Smooth muscle cell (in vitro differentiated cells): ENCODE results near the gene COMMD9. TPM values are rescaled to one million over a fixed set of nuclear protein-coding genes. Genes with fewer than 3 reads are reported as not detected.

Experiments
- DNase-seq: peaks from one replicate; lab custom pipeline; 2025; ENCODE audit not compliant: unreplicated experiment; lab: John Stamatoyannopoulos, UW
- H2AFZ ChIP-seq: fragments of 200-600 bp; sonication (generic); 2 replicates; pipeline ENCODE4 v1.6.0; 2016; ENCODE audit warnings: antibody characterized with exemption, low read depth, mild to moderate bottlenecking
- H3F3A ChIP-seq: fragments of 200-600 bp; sonication (generic); 2 replicates; pipeline ENCODE4 v1.6.0; 2017; ENCODE audit warnings: antibody characterized with exemption, low read depth
- H3K27ac ChIP-seq: fragments of 200-600 bp; sonication (generic); 2 replicates; pipeline ENCODE4 v1.5.1; 2016; ENCODE audit warnings: low read depth, mild to moderate bottlenecking
- H3K27me3 ChIP-seq: fragments of 200-600 bp; sonication (generic); 2 replicates; pipeline ENCODE4 v1.6.1; 2016; ENCODE audit warnings: low read depth, mild to moderate bottlenecking
- H3K36me3 ChIP-seq: fragments of 200-600 bp; sonication (generic); 2 replicates; pipeline ENCODE4 v1.5.1; 2016; ENCODE audit warnings: low read depth
- H3K4me1 ChIP-seq: fragments of 200-600 bp; sonication (generic); 2 replicates; pipeline ENCODE4 v1.5.1; 2016; ENCODE audit warnings: low read depth
- H3K4me2 ChIP-seq: fragments of 200-600 bp; sonication (generic); 2 replicates; pipeline ENCODE4 v1.6.0; 2016; ENCODE audit warnings: mild to moderate bottlenecking
- H3K4me3 ChIP-seq: fragments of 200-600 bp; sonication (generic); 2 replicates; pipeline ENCODE4 v1.5.1; 2016; ENCODE audit warnings: mild to moderate bottlenecking
- H3K79me2 ChIP-seq: fragments of 200-600 bp; sonication (generic); 2 replicates; pipeline ENCODE4 v1.6.0; 2016; ENCODE audit warnings: low read depth, mild to moderate bottlenecking
- H3K9ac ChIP-seq: fragments of 200-600 bp; sonication (generic); 2 replicates; pipeline ENCODE4 v1.6.0; 2016; ENCODE audit warnings: low read depth
- H3K9me3 ChIP-seq: fragments of 200-600 bp; sonication (generic); replicated peaks from 2 replicates; pipeline ENCODE4 v1.5.1; 2016; ENCODE audit warnings: low read depth
- H4K20me1 ChIP-seq: fragments of 200-600 bp; sonication (generic); 2 replicates; pipeline ENCODE4 v1.6.0; 2016; ENCODE audit warnings: low read depth
- WGBS: methylation state at CpG from one replicate; pipeline ENCODE4 v1.1.7; 2016; ENCODE audit warnings: low lambda C conversion rate; 5-methylcytosine and 5-hydroxymethylcytosine counted together
- polyA plus RNA-seq: library from polyadenylated mRNA; unstranded; fragments of >200 nt; fragmentation: Nextera tagmentation; extraction: Ambion mirVana; gene quantifications from 2 replicates; pipeline ENCODE4 v1.2.1, GENCODE V29; 2016
- total RNA-seq: library from RNA; depleted of rRNA; stranded (reverse); fragments of >200 nt; gene quantifications from 2 replicates; pipeline ENCODE4 v1.2.3, GENCODE V29; 2014
- TF ChIP-seq, protein P1 (sequence below): fragments of 200-600 bp; sonication (generic); IDR thresholded peaks from 2 replicates; pipeline ENCODE4 v1.5.1; 2017; ENCODE audit warnings: borderline replicate concordance, mild to moderate bottlenecking, antibody characterized with exemption; ENCODE audit not compliant: insufficient read depth, poor library complexity, severe bottlenecking

The COMMD9 gene
- total and polyA plus RNA-seq, 2 experiments from 2014 or later = 35.9 to 83.0 TPM

DNA sequence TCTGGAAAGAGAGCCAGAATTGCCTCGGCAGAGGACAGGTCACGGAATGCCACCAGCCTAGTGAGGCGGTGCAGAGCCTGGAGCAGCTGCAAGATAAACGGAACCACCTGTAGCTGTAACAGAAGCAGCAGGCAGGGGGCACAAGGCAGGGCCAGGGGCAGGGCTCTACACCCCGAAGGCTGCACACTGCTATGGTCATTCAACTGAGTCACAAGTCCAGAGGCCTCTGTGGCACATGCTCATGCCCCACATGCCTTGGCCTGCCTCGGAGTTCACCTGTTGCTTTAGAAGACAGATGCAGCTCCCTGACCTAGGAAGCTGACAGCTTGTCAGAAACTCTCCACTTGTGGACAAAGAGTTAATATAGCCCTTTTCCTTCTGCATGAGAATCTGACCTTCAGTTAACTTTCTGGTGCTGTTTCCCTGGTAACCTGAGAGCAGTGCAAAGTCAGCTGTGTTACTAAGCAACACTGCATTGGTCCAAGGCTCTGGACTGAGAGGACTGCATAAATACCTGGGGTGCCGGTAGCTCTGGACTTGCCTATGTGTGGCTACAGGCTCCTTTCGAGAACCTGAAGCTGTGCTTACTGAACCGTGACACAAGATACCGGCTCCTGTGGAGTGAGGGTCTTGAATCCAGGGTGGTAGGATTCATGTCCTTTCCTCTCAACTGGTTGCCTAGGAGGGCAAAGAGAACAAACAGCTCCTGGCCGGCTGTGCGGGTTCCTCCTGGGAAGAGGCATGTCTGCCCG lies 10.5 kb downstream of the COMMD9 start:
- Histone ChIP-seq H3K79me2 (peaks cover 14% of the 10 kb centered on the region), H3K27me3 (no peaks in the 10 kb centered on the region), H3K36me3 (peaks cover 4% of the 10 kb centered on the region), H3K4me3 (no peak overlapping the region), H4K20me1 (peaks cover 16% of the 10 kb centered on the region), H3K27ac (no peak overlapping the region), H3K9me3 (no peaks in the 10 kb centered on the region), H2AFZ (no peak overlapping the region), H3K9ac (no peak overlapping the region), H3K4me2 (no peak overlapping the region), H3K4me1 (no peaks in the 10 kb centered on the region), H3F3A (no peaks in the 10 kb centered on the region)
- no peak for DNase-seq
- TF ChIP-seq, protein P1, sequence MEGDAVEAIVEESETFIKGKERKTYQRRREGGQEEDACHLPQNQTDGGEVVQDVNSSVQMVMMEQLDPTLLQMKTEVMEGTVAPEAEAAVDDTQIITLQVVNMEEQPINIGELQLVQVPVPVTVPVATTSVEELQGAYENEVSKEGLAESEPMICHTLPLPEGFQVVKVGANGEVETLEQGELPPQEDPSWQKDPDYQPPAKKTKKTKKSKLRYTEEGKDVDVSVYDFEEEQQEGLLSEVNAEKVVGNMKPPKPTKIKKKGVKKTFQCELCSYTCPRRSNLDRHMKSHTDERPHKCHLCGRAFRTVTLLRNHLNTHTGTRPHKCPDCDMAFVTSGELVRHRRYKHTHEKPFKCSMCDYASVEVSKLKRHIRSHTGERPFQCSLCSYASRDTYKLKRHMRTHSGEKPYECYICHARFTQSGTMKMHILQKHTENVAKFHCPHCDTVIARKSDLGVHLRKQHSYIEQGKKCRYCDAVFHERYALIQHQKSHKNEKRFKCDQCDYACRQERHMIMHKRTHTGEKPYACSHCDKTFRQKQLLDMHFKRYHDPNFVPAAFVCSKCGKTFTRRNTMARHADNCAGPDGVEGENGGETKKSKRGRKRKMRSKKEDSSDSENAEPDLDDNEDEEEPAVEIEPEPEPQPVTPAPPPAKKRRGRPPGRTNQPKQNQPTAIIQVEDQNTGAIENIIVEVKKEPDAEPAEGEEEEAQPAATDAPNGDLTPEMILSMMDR = no peak
- WGBS = 89% methylated on average over 13 of the region's 13 CpGs

DNA sequence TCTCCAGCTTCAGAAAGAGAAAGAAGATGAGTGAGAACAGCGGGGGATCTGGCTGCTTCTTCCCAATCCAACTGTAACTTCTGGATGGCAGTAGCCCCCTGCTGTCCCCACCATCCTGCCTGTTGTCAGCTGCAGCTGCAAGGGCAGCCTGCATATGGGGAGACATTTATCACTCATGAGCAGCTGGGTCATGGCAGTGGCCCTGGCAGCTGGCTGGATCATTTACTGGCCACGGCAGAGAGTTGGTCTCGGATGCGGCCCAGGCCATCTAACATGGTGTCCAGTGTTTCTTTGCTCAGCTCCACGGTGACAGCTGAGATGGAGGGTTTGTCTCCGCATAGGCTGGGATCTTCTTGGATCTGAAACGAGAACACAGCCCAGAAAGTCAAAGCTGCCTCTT lies 14.8 kb downstream of the COMMD9 start:
- no peaks in the 10 kb centered on the region for H3K9me3 ChIP-seq
- H3K27ac ChIP-seq = no peak overlapping the region
- no peak overlapping the region for H3K4me3 ChIP-seq
- no peak overlapping the region for H3K4me2 ChIP-seq
- no peak for DNase-seq
- TF ChIP-seq, protein P1 = no peak
- peaks cover 3% of the 10 kb centered on the region for H4K20me1 ChIP-seq
- no peak overlapping the region for H2AFZ ChIP-seq
- H3K9ac ChIP-seq = no peak overlapping the region
- no peaks in the 10 kb centered on the region for H3K27me3 ChIP-seq
- no peaks in the 10 kb centered on the region for H3F3A ChIP-seq
- WGBS = 95% methylated on average over 7 of the region's 7 CpGs
- H3K79me2 ChIP-seq = no peaks in the 10 kb centered on the region
- no peaks in the 10 kb centered on the region for H3K4me1 ChIP-seq
- H3K36me3 ChIP-seq = peaks cover 4% of the 10 kb centered on the region

DNA sequence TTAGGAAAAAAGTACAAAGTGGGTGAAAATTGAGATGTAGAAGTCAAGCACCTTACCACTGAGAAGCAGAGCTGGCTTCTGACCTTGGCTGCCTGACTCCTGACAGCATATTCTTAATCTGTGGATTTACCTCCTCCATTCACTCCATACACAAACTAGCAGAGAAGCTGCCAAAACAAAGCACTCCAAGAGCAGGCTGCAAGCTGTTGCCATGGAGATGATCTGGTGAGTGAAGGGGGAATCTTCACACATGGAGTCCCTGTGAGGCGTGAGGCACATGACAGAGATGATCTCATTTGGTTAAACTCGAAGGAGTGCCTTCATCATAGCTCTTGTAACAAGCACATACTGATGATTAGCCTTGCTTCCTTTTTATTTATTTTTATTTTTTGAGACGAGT lies 16.1 kb downstream of the COMMD9 start:
- no peaks in the 10 kb centered on the region for H3K79me2 ChIP-seq
- peaks cover 2% of the 10 kb centered on the region for H3K27me3 ChIP-seq
- no peaks in the 10 kb centered on the region for H3K4me1 ChIP-seq
- no peak overlapping the region for H2AFZ ChIP-seq
- H3K36me3 ChIP-seq = peaks cover 4% of the 10 kb centered on the region
- peaks cover 2% of the 10 kb centered on the region for H4K20me1 ChIP-seq
- WGBS = 95% methylated on average over 3 of the region's 3 CpGs
- TF ChIP-seq, protein P1 = no peak
- DNase-seq = no peak
- H3K27ac ChIP-seq = no peak overlapping the region
- no peak overlapping the region for H3K4me2 ChIP-seq
- no peak overlapping the region for H3K9ac ChIP-seq
- no peaks in the 10 kb centered on the region for H3F3A ChIP-seq
- H3K9me3 ChIP-seq = no peaks in the 10 kb centered on the region
- no peak overlapping the region for H3K4me3 ChIP-seq

DNA sequence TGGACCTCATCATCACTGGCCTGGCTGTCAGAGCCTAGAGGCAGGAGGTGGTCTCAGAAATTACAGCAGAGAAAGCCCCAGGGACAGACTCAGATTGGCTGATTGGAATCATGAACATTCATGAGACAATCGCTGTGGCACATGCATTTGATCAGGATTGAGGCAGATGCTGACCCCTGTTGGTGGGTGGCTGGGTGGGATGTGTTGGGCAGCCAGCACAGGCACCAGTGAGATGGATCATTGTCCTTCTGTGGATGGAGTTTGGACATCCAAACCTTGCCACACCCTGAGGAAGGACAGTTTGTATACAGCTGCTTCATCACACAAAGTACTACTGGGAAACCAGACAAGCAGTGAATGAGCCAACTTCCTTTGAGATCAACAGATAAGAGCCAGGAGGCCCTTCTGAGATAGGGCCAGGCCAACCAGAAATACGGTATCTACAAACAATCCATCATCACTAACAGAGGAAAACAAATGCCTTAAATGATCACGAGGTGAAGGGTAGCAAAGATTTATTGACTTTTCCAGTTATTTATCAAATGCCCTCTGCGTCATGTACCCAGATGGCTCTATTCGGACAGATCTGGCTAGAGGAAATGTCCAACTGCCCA lies 17.3 kb downstream of the COMMD9 start:
- Histone ChIP-seq H3K4me1 (no peaks in the 10 kb centered on the region), H3K27me3 (peaks cover 6% of the 10 kb centered on the region), H3K4me2 (no peak overlapping the region), H3K36me3 (peaks cover 4% of the 10 kb centered on the region), H3K27ac (no peak overlapping the region), H3K9ac (no peak overlapping the region), H4K20me1 (no peaks in the 10 kb centered on the region), H2AFZ (no peak overlapping the region), H3F3A (no peaks in the 10 kb centered on the region), H3K9me3 (no peaks in the 10 kb centered on the region), H3K4me3 (no peak overlapping the region), H3K79me2 (no peaks in the 10 kb centered on the region)
- DNase-seq = no peak
- 83% methylated on average over 5 of the region's 5 CpGs for WGBS
- TF ChIP-seq, protein P1 = no peak
